ENCODE results near the gene NAA80. TPM values are rescaled to one million over a fixed set of nuclear protein-coding genes. Genes with fewer than 3 reads are reported as not detected.

Gene NAA80
- total and polyA plus RNA-seq, 2 of the 13 experiments (the other 11 are each of a cell fraction or from before 2014, with no cell fraction given): 3.4 to 8.7 TPM

DNA sequence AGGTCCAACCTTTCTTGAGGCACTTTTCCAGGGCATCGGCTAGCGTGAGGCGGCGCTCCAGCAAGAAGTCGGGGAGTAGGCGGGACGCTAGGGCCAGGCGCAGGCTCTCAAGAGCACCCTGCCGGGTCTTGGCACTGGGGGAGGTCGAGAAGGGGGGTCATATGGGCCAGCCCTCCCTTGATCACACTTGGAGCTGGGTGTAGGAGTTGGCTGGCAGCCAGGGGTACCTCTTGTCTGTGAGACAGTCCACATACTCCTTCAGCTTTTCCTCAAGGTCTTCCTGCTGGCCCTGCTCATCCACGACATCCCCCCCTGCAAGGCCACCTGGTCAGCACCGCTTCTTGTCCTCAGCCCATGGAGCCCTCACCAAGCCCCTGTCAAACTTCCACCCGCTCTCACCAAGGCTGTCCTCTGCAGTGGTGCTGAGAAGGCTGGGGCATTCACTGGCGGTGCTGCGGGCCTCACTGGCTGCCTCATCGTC lies 9.0 kb downstream of the NAA80 start:
- CTCF ChIA-PET (ENCODE audit: low intra/inter-chr PET ratio, low total read pairs): no interaction called here
- intact Hi-C loops (cut with micrococcal nuclease; ENCODE audit: unreplicated experiment): no loop called here
- Histone ChIP-seq H3K4me2 (ENCODE audit: low read depth, low read length) (no peak overlapping the region), H3K9me3 (ENCODE audit: low read length) (no peaks in the 10 kb centered on the region), H2AFZ (ENCODE audit: low read length) (no peak overlapping the region), H3K9ac (ENCODE audit: insufficient read depth, low read depth, low read length) (no peak overlapping the region), H3K4me3 (replicated peaks in 1 of 3; ENCODE audit: insufficient read depth in 1 of 3, low read depth in 2 of 3, low read length in 3 of 3) (no peak overlapping the region), H3K27me3 (ENCODE audit: control insufficient read depth in 1 of 2, insufficient read depth in 2 of 2, low read length in 2 of 2) (no peaks in the 10 kb centered on the region), H3K4me1 (ENCODE audit: insufficient read depth, low read length) (peaks cover 28% of the 10 kb centered on the region), H3K27ac (ENCODE audit: extremely low read length, insufficient read depth, low read length) (no peak overlapping the region), H3K36me3 (replicated peaks in 1 of 2; ENCODE audit: control insufficient read depth in 1 of 2, insufficient read depth in 2 of 2, low read length in 2 of 2) (peaks cover 22 to 40% of the 10 kb centered on the region in 2 experiments), H4K20me1 (ENCODE audit: insufficient read depth, low read length) (no peaks in the 10 kb centered on the region), H3K79me2 (ENCODE audit: insufficient read depth, low read length) (peaks cover 15% of the 10 kb centered on the region)
- TF ChIP-seq, protein P1, sequence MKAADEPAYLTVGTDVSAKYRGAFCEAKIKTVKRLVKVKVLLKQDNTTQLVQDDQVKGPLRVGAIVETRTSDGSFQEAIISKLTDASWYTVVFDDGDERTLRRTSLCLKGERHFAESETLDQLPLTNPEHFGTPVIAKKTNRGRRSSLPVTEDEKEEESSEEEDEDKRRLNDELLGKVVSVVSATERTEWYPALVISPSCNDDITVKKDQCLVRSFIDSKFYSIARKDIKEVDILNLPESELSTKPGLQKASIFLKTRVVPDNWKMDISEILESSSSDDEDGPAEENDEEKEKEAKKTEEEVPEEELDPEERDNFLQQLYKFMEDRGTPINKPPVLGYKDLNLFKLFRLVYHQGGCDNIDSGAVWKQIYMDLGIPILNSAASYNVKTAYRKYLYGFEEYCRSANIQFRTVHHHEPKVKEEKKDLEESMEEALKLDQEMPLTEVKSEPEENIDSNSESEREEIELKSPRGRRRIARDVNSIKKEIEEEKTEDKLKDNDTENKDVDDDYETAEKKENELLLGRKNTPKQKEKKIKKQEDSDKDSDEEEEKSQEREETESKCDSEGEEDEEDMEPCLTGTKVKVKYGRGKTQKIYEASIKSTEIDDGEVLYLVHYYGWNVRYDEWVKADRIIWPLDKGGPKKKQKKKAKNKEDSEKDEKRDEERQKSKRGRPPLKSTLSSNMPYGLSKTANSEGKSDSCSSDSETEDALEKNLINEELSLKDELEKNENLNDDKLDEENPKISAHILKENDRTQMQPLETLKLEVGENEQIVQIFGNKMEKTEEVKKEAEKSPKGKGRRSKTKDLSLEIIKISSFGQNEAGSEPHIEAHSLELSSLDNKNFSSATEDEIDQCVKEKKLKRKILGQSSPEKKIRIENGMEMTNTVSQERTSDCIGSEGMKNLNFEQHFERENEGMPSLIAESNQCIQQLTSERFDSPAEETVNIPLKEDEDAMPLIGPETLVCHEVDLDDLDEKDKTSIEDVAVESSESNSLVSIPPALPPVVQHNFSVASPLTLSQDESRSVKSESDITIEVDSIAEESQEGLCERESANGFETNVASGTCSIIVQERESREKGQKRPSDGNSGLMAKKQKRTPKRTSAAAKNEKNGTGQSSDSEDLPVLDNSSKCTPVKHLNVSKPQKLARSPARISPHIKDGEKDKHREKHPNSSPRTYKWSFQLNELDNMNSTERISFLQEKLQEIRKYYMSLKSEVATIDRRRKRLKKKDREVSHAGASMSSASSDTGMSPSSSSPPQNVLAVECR (CRISPR knock-in tag; IDR thresholded peaks at IDR 0.05; ENCODE audit: borderline replicate concordance): 0 out of 2 replicates have a peak, but pooled peaks have one; percentile 31
- TF ChIP-seq, protein P2, sequence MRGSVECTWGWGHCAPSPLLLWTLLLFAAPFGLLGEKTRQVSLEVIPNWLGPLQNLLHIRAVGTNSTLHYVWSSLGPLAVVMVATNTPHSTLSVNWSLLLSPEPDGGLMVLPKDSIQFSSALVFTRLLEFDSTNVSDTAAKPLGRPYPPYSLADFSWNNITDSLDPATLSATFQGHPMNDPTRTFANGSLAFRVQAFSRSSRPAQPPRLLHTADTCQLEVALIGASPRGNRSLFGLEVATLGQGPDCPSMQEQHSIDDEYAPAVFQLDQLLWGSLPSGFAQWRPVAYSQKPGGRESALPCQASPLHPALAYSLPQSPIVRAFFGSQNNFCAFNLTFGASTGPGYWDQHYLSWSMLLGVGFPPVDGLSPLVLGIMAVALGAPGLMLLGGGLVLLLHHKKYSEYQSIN (CRISPR knock-in tag; IDR thresholded peaks at IDR 0.05; ENCODE audit: borderline replicate concordance): no peak
- no peak for TF ChIP-seq ZNF138 (CRISPR knock-in tag; IDR thresholded peaks at IDR 0.05; ENCODE audit: low read depth)
- DNase-seq (ENCODE audit: low spot score) (no peak), ATAC-seq (no peak), FAIRE-seq (no peak)
- BruUV-seq (replicated peaks): no TSS peak
- 98% methylated on average over 6 of the region's 16 CpGs for WGBS (ENCODE audit: low lambda C conversion rate)
- in situ Hi-C loops (cut with HindIII; ENCODE audit: extremely low pct_ligation_motif_present, low pct_unique_long_range_greater_than_20kb): no loop called here
- POLR2A ChIA-PET: no interaction called here
